Fibroblast of lung (primary cell): Measurements from ENCODE around the gene UCN2. TPM values are rescaled to one million over a fixed set of nuclear protein-coding genes. Genes with fewer than 3 reads are reported as not detected.
A peak's percentile ranks its signal among the peaks of the same experiment; 100 is the strongest.

Experiments used
- DNase-seq, 2 donors: peaks; one replicate each; pipeline versions ENCODE4 v3.0.0 to v3.0.0-alpha.2; 2010; ENCODE audit warnings: low read depth in 2 of 2
- H2AFZ ChIP-seq: 2 replicates; pipeline ENCODE4 v1.5.1; 2012; ENCODE audit warnings: low read length, control low read depth, inconsistent platforms
- H3K27ac ChIP-seq: 2 replicates; pipeline ENCODE4 v1.5.1; 2011; ENCODE audit warnings: low read length, control low read depth; ENCODE audit not compliant: insufficient read depth
- H3K27me3 ChIP-seq: 2 replicates; pipeline ENCODE4 v1.5.1; 2011; ENCODE audit warnings: mild to moderate bottlenecking, low read length; ENCODE audit not compliant: control insufficient read depth, insufficient read depth
- H3K36me3 ChIP-seq: 2 replicates; pipeline ENCODE4 v1.5.1; 2011; ENCODE audit warnings: low read length; ENCODE audit not compliant: control insufficient read depth, insufficient read depth
- H3K4me1 ChIP-seq: 2 replicates; pipeline ENCODE4 v1.5.1; 2011; ENCODE audit warnings: low read length; ENCODE audit not compliant: control insufficient read depth, insufficient read depth; ENCODE audit errors: extremely low read depth
- H3K4me2 ChIP-seq: 2 replicates; pipeline ENCODE4 v1.5.1; 2011; ENCODE audit warnings: low read length, control low read depth; ENCODE audit not compliant: insufficient read depth; ENCODE audit errors: extremely low read depth
- H3K4me3 ChIP-seq, 4 experiments: fragments of 200-600 bp in 1 of 4; sonication (generic) in 1 of 4; replicated peaks in 1 of 4; 2 replicates each; pipeline ENCODE4 v1.5.1; 2011 to 2016; ENCODE audit warnings: low read length in 4 of 4, low read depth in 3 of 4, mild to moderate bottlenecking in 3 of 4, control low read depth in 2 of 4, inconsistent platforms in 1 of 4, mixed read lengths in 1 of 4; ENCODE audit not compliant: insufficient read depth in 1 of 4; ENCODE audit errors: control extremely low read depth in 1 of 4
- H3K79me2 ChIP-seq: 2 replicates; pipeline ENCODE4 v1.5.1; 2012; ENCODE audit warnings: mild to moderate bottlenecking, low read length, inconsistent platforms; ENCODE audit not compliant: control insufficient read depth, insufficient read depth
- H3K9ac ChIP-seq: 2 replicates; pipeline ENCODE4 v1.5.1; 2011; ENCODE audit warnings: mild to moderate bottlenecking, low read length, control low read depth; ENCODE audit not compliant: insufficient read depth
- H3K9me3 ChIP-seq: 2 replicates; pipeline ENCODE4 v1.5.1; 2012; ENCODE audit warnings: low read depth, low read length; ENCODE audit not compliant: control insufficient read depth, insufficient read depth
- H4K20me1 ChIP-seq: 2 replicates; pipeline ENCODE4 v1.5.1; 2011; ENCODE audit warnings: low read length; ENCODE audit not compliant: control insufficient read depth, insufficient read depth; ENCODE audit errors: extremely low read depth
- EZH2 ChIP-seq: IDR thresholded peaks from 2 replicates; pipeline ENCODE4 v1.5.1; 2012; ENCODE audit warnings: low read length, control low read depth, mild to moderate bottlenecking; ENCODE audit errors: missing control alignments
- polyA plus RNA-seq, 2 donors: library from polyadenylated mRNA; depleted of rRNA in 1 of 2; stranded (reverse) in 1 of 2; unstranded in 1 of 2; fragments of >200 nt; gene quantifications; 2 replicates each; pipeline ENCODE4 v1.2.1, GENCODE V29; 2011 to 2012; ENCODE audit warnings: missing spikeins in 1 of 2
- total RNA-seq: library from RNA; depleted of rRNA; stranded (reverse); fragments of >200 nt; gene quantifications from 2 replicates; pipeline ENCODE4 v1.2.1, GENCODE V29; 2014
- TF ChIP-seq, protein P1 (sequence below), 2 donors: IDR thresholded peaks in 1 of 2; conservative IDR thresholded peaks in 1 of 2; 1 replicate in 1 of 2; 2 replicates in 1 of 2; pipeline ENCODE4 v1.5.1; 2011 to 2012; ENCODE audit warnings: low read length in 2 of 2, control low read depth in 1 of 2, inconsistent platforms in 1 of 2, low read depth in 1 of 2, mild to moderate bottlenecking in 1 of 2

Gene UCN2
- total and polyA plus RNA-seq, 2 donors (not counting 1 experiment from before 2014, with no cell fraction given): 0.07 to 0.66 TPM

- peaks cover 39% of the 10 kb centered on the region for H3K36me3 ChIP-seq
- no peak overlapping the region for H3K9ac ChIP-seq
These were observed 36.1 kb upstream of the UCN2 start for GRCh38 chr3:48599509-48600285.

DNA sequence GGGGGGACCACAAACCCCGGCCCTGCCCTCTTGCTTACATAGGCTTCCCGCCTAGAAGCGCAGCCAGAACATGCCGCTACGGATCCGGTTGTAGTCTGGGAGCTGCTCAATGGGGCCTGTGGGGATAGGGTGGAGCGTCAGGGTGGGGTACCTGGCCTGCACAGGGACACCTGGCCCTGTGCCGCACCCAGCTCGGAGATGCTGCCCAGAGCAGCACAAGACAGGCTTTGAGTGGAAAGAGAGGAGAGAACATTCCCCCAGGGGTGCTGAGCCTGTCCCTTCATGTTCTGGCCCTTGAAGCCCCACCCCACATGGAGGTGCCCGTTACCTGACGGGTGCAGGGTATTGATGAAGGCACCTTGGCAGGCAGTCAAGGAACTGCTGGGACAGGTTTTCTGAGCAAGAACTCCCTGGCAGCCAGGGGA, 35.5 kb upstream of the UCN2 start:
- no peak for DNase-seq
- H3K4me3 ChIP-seq: peak overlapping the region in 2 of 4 experiments; percentile 8 to 32

More at GRCh38 chr3:48599509-48600285, 36.1 kb upstream of the UCN2 start:
- Histone ChIP-seq H3K4me2 (peak overlapping the region; percentile 69), H4K20me1 (no peaks in the 10 kb centered on the region), H3K4me1 (peaks cover 40% of the 10 kb centered on the region), H2AFZ (no peak overlapping the region), H3K27ac (peak overlapping the region; percentile 95), H3K27me3 (no peaks in the 10 kb centered on the region), H3K9me3 (no peaks in the 10 kb centered on the region), H3K4me3 (no peak overlapping the region), H3K79me2 (no peaks in the 10 kb centered on the region)
- DNase-seq: no peak
- TF ChIP-seq EZH2: no peak
- TF ChIP-seq, protein P1, sequence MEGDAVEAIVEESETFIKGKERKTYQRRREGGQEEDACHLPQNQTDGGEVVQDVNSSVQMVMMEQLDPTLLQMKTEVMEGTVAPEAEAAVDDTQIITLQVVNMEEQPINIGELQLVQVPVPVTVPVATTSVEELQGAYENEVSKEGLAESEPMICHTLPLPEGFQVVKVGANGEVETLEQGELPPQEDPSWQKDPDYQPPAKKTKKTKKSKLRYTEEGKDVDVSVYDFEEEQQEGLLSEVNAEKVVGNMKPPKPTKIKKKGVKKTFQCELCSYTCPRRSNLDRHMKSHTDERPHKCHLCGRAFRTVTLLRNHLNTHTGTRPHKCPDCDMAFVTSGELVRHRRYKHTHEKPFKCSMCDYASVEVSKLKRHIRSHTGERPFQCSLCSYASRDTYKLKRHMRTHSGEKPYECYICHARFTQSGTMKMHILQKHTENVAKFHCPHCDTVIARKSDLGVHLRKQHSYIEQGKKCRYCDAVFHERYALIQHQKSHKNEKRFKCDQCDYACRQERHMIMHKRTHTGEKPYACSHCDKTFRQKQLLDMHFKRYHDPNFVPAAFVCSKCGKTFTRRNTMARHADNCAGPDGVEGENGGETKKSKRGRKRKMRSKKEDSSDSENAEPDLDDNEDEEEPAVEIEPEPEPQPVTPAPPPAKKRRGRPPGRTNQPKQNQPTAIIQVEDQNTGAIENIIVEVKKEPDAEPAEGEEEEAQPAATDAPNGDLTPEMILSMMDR (conservative IDR thresholded peaks at IDR 0.05 in 1 of 2, IDR thresholded peaks at IDR 0.05 in 1 of 2; ENCODE audit: low read depth in 1 of 2, low read length in 2 of 2): no peak

More for the DNA sequence above, 35.5 kb upstream of the UCN2 start:
- Histone ChIP-seq H3K27ac (peak overlapping the region; percentile 95), H3K4me2 (peak overlapping the region; percentile 69), H3K36me3 (peaks cover 38% of the 10 kb centered on the region), H3K9me3 (no peaks in the 10 kb centered on the region), H3K9ac (peak overlapping the region; percentile 5), H3K79me2 (no peaks in the 10 kb centered on the region), H3K4me1 (peaks cover 46% of the 10 kb centered on the region), H2AFZ (no peak overlapping the region), H3K27me3 (no peaks in the 10 kb centered on the region), H4K20me1 (no peaks in the 10 kb centered on the region)
- TF ChIP-seq EZH2: no peak
- TF ChIP-seq, protein P1 (conservative IDR thresholded peaks at IDR 0.05 in 1 of 2, IDR thresholded peaks at IDR 0.05 in 1 of 2; ENCODE audit: low read depth in 1 of 2, low read length in 2 of 2): no peak
